Measurements from ENCODE around the gene SKA2.
A peak's percentile ranks its signal among the peaks of the same experiment; 100 is the strongest.
"Not testable (repeated sequence)": the region's sequence is repeated elsewhere in the genome, so short reads cannot be mapped to it uniquely, and the experiment has no call there.

Gene SKA2

DNA sequence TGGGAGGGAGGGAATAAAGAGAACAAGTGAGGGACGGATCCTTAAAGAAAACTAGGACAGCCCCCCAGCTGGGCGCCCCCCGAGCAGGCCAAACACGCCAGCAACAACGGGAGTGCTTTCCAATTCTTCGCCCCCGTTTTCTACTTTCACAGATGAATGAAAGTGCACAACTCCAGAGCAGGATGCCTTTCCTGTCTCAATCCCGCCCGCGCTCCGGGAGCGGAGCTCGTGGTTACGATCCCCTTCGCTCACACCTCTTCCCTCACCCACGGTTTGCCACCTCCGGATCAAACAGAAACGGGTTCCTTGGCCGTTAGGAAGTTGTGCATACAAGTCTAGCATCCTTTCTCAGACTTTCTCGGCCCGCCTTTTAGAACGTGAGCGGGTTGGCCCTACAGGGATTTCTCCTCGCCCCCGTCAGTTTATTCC lies 680 bp downstream of the SKA2 start:
- no peak for FAIRE-seq

DNA sequence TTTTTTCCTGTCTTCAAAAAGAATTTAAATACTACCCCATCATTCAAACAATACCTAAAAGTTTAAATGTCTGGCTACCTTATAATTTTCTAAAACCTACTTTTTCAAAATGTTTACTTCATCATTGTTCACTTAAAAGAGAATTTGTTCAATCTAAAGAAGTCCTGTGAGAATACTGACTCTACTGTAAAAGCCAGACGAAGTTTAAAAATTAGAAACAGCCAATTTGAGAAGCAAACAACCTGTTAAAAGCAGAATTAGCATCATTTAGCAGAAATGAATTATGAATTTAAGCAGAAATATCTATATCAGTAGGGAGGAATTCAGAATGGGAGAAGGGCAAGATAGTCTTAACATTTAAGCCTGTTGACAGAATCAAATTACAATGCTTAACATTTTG lies 2.1 kb downstream of the SKA2 start:
- no peak for FAIRE-seq
- no peak for DNase-seq (ENCODE audit: extremely low spot score, insufficient read length, low read depth)

More for the DNA sequence above, 680 bp downstream of the SKA2 start:
- DNase-seq (ENCODE audit: extremely low spot score, insufficient read length, low read depth) = no peak

GRCh38 chr17:59151591-59151990 lies 3.4 kb downstream of the SKA2 start:
- DNase-seq (ENCODE audit: extremely low spot score, insufficient read length, low read depth) = no peak
- FAIRE-seq = no peak

- no peak for FAIRE-seq
- DNase-seq (ENCODE audit: extremely low spot score, insufficient read length, low read depth) = no peak
Measured at GRCh38 chr17:59151006-59151405, 4.0 kb downstream of the SKA2 start.

DNA sequence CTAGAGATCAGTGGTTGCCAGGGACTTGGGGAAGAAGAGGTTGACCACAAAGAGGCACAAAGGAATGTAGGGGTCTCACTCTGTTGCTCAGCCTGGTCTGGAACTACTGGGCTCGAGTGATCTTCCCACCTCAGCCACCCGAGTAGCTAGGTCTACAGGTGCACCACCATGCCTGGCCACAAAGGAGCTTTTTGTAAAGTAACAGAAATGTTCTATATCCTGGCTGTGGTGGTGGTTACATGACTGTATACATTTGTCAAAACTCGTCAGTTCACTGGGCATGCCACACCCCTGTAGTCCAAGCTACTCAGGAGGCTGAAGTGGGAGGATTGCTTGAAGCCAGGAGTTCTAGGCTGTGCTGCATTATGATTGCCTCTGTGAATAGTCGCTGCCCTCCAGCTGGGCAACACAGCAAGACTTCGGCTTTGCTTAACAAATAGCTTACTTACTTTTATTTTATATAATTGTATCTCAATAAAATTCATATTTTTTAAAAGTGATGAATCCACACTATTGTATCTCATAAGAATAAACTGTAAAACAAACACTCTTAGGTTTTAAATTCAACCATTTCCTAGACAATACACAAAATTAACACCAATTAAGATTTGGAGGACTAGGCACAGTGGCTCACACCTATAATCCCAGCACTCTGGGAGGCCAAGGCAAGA lies 5.0 kb downstream of the SKA2 start:
- DNase-seq (ENCODE audit: extremely low spot score, insufficient read length, low read depth) (no peak), FAIRE-seq (no peak)

DNA sequence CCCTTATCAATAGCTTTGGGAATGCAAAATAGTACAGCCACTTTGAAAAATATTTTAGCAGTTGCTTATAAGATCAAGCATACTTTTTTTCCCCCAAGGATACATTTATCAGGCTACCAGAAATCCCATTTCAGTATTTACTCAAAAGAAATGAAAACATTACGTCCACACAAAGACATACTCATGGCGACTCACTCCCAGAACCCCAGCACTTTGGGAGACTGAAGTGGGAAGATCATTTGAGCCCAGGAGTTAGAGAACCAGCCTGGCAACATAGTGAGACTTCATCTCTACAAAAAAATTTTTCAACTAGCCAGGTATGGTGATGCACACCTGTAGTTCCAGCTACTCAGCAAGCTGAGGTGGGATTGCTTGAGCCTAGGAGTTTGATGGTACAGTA lies 5.9 kb downstream of the SKA2 start:
- FAIRE-seq (no peak), DNase-seq (ENCODE audit: extremely low spot score, insufficient read length, low read depth) (no peak)

DNA sequence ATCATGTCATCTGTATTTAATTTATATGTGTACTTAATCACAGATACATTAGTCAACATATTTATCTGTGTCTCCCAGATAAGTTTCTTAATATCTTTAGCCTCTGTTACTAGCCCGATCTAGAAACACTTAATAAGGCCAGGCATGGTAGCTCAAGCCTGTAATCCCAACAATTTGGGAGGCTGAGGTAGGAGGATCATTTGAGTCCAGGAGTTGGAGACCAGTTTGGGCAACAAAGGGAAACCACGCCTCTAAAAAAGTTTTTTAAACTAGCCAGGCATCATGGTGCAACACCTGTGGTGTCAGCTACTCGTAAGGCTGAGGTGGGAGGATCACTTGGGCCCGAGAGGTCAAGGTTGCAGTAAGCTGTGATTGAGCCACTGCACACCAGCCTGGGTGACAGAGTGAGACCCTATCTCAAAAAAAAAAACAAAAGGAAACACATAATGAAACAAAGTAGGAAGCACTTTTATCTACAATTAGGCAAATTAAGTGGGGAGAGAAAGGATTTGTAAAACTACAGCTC lies 9.4 kb downstream of the SKA2 start:
- no peak for FAIRE-seq
- DNase-seq (ENCODE audit: extremely low spot score, insufficient read length, low read depth) = no peak

DNA sequence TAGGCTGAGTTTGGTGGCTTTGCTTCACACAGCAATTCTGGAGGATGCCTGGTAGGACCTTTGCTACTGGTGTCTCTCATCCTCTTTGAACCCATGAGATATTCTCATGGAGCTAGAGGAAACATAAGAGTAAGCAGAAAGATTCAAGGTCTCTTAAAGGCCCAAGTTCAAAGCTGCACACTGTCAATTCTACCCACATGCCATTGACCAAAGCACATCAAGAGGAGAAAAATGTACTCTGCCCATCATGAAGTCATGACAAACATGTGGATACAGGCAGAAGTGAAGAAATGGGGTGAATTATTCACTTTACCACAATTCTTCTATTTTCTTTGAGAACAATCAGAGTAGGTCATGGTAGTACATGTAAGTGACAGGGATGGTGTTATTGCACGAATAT lies 13.1 kb downstream of the SKA2 start:
- no peak for FAIRE-seq

DNA sequence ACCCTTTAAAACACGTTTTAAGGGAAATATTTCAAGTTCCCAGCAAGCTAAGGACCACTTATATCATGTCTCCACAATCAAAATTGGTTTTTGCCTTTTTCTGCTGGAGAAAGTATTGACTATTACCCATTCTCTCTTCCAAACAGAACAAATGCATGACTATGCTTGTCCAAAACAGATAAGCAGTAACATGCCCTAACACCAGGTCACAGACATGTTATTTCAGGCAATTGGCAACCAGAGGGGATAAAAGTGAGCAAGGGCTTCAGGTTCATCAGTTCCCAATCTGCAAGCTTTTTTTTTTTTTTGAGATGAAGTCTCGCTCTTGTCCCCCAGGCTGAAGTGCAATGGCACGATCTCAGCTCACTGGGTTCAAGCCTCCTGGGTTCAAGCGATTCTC lies 15.0 kb downstream of the SKA2 start:
- no peak for FAIRE-seq

More for the DNA sequence above, 13.1 kb downstream of the SKA2 start:
- no peak for DNase-seq (ENCODE audit: extremely low spot score, insufficient read length, low read depth)

DNA sequence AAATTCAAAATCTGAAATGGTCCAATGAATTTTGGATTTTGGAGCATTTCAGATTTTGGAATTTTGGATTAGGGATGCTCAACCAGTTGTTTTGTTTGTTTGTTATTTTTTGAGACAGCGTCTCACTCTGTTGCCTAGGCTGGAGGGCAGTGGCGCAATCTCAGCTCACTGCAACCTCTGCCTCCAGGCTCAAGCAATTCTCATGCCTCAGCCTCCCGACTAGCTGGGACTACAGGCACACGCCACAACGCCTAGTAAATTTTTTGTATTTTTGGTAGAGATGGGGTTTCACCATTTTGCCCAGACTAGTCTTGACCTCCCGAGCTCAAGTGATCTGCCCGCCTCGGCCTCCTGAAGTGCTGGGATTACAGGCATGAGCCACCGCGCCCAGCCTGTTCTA lies 16.6 kb downstream of the SKA2 start:
- not testable (repeated sequence) for DNase-seq (ENCODE audit: extremely low spot score, insufficient read length, low read depth); FAIRE-seq

More for the DNA sequence above, 15.0 kb downstream of the SKA2 start:
- no peak for DNase-seq (ENCODE audit: extremely low spot score, insufficient read length, low read depth)

- no peak for FAIRE-seq
- no peak for DNase-seq (ENCODE audit: extremely low spot score, insufficient read length, low read depth)
Measured at GRCh38 chr17:59131131-59131530, 23.9 kb downstream of the SKA2 start.

DNA sequence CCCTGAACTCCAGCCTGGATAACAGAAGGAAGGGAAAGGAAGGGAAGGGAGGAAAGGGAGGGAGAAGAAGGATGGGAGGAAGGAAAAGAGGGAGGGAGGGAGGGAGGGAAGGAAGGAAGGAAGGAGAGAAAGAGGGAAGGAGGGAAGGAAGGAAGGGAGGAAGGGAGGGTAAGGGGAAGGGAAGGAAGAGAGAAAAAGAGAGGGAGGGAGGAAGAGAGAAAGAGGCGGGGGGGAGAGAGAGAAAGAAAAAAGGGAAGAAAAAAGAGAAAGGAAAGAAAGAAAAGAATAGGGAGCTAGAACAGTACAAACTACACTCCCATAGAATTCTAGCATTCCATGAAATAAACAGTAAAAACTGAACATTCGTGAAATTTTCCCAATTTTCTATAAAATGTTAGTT lies 25.2 kb downstream of the SKA2 start:
- no peak for DNase-seq (ENCODE audit: extremely low spot score, insufficient read length, low read depth)
- no peak for FAIRE-seq

DNA sequence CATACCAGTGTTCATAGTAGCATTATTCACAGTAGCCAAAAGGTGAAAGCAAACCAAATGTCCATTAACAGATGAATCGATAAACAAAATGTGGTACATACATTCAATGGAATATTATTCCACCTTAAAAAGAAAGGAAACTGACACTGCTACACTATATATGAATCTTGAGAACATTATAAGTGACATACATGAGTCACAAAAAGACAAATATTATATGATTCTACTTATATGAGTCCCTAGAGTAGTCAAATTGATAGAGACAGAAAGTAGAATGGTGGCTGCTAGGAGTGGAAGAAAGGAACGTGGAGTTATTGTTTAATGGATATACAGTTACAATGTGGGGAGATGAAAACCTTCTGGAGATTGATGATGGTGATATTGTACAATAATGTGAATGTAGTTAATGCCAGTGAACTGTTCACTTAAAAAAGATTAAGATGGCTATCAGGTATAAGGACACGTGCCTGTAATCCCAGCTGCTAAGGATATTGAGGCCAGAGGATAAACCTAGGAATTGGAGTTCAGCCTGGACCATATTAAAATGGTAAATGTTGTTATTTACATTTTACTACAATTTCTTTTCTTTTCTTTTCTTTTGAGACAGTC lies 28.1 kb downstream of the SKA2 start:
- DNase-seq (ENCODE audit: extremely low spot score, insufficient read length, low read depth) (no peak), FAIRE-seq (no peak)

- peak; percentile 18 for FAIRE-seq
- DNase-seq (ENCODE audit: extremely low spot score, insufficient read length, low read depth) = no peak
Measured at GRCh38 chr17:59124665-59125064, 30.3 kb downstream of the SKA2 start.

GRCh38 chr17:59121901-59122480 lies 33.0 kb downstream of the SKA2 start:
- no peak for FAIRE-seq
- no peak for DNase-seq (ENCODE audit: extremely low spot score, insufficient read length, low read depth)

- DNase-seq (ENCODE audit: extremely low spot score, insufficient read length, low read depth) = no peak
- FAIRE-seq = no peak
Measured at GRCh38 chr17:59115474-59115873, 39.5 kb downstream of the SKA2 start.

DNA sequence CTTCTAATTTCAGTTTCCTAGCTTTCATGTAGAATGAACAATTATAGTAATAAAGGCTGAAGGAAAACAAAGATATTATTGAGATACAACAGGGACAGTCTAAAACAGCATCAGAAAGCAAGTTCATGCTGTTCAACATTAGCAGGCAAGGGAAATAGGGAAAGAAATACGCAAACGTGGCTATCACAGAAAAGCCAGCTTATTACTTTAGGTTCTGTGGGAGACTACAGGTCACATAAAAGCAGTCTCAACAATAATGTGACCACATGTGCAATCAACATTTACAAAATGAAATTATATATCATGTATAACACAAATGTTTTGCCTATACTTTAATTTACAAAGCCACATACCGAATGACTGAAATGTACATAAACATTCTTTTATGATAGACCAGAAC lies 43.4 kb downstream of the SKA2 start:
- FAIRE-seq (no peak), DNase-seq (ENCODE audit: extremely low spot score, insufficient read length, low read depth) (no peak)

DNA sequence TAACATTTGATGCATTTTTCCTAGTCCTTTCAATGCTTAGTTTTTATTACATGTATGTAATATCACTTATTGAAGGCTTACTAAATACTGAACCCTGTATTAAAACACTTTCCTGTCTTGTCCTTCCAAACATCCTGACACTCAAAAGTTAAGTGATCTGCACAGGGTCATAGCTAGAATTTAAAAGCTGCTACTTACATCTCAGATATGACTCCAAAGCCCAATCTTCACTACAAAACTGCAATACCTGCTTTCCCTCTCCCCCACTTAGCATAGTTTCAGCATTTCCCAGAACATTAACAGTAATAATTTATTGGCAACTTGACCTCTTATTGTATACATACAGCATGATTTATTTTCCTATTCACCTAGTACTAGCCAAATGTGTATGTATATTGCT lies 44.0 kb downstream of the SKA2 start:
- DNase-seq (ENCODE audit: extremely low spot score, insufficient read length, low read depth) (no peak), FAIRE-seq (no peak)

- FAIRE-seq = no peak
Measured at GRCh38 chr17:59108400-59109102, 46.4 kb downstream of the SKA2 start.

DNA sequence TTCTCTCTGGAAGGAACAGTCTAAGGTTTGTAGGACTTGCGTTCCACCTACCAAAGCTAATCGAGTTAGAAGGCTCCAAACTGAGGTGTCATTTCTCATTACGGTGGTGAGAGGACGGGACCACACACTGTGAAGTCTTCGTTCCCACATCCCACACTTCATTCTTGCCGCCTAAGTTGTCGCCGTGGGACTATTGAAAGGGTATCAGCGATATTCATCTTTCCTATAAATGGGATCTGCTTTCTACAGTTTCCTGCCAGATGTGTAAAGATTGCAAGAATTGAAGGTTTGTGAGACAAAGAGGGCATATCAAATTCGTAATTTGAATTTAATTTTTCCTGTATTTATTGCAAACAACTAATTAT lies 47.7 kb downstream of the SKA2 start:
- FAIRE-seq = no peak

More at GRCh38 chr17:59108400-59109102, 46.4 kb downstream of the SKA2 start:
- DNase-seq (ENCODE audit: extremely low spot score, insufficient read length, low read depth) = no peak

More for the DNA sequence above, 47.7 kb downstream of the SKA2 start:
- no peak for DNase-seq (ENCODE audit: extremely low spot score, insufficient read length, low read depth)

All from GM18507 (cell line).